Erythroblast (primary cell): Measurements from ENCODE around the gene MOV10L1.
A peak's percentile ranks its signal among the peaks of the same experiment; 100 is the strongest.
"Not testable (repeated sequence)": the region's sequence is repeated elsewhere in the genome, so short reads cannot be mapped to it uniquely, and the experiment has no call there.

Experiments
- DNase-seq, 2 experiments: peaks; one replicate each; lab custom pipeline; 2025; lab: John Stamatoyannopoulos, UW
- GATA1 ChIP-seq: IDR thresholded peaks from 2 replicates; pipeline ENCODE4 v1.6.1; 2011; ENCODE audit warnings: low read depth, mild to moderate bottlenecking, control low read depth, low read length, moderate library complexity
- POLR2A ChIP-seq: IDR thresholded peaks from 2 replicates; pipeline ENCODE4 v1.6.1; 2011; ENCODE audit warnings: mild to moderate bottlenecking, low read length

MOV10L1 gene

GRCh38 chr22:50197000-50197800 lies 107.4 kb downstream of the MOV10L1 start:
- no peak for TF ChIP-seq POLR2A
- TF ChIP-seq GATA1: no peak
- DNase-seq: no peak

GRCh38 chr22:50197856-50198623 lies 108.2 kb downstream of the MOV10L1 start:
- TF ChIP-seq GATA1 (no peak), POLR2A (no peak)
- no peak for DNase-seq

- TF ChIP-seq GATA1 (no peak), POLR2A (no peak)
Measured at GRCh38 chr22:50198624-50199017, 108.8 kb downstream of the MOV10L1 start.

GRCh38 chr22:50199251-50199721 lies 109.5 kb downstream of the MOV10L1 start:
- no peak for DNase-seq
- TF ChIP-seq GATA1 (no peak), POLR2A (no peak)

More at GRCh38 chr22:50198624-50199017, 108.8 kb downstream of the MOV10L1 start:
- no peak for DNase-seq

- TF ChIP-seq POLR2A (no peak), GATA1 (no peak)
- DNase-seq: no peak
Measured at GRCh38 chr22:50199829-50200460, 110.1 kb downstream of the MOV10L1 start.

GRCh38 chr22:50200461-50201190 lies 110.8 kb downstream of the MOV10L1 start, which contains the start of gene SELENOO:
Gene SELENOO, plus strand, starts transcription at chr22:50201011. Its CDS starts 26 bp downstream, at chr22:50201037.
- TF ChIP-seq POLR2A: peak; percentile 58
- no peak for TF ChIP-seq GATA1
- peak; percentile 92 to 96 for DNase-seq

- DNase-seq: peak; percentile 76 to 78
- TF ChIP-seq POLR2A (no peak), GATA1 (no peak)
Measured at GRCh38 chr22:50201191-50202129, 111.7 kb downstream of the MOV10L1 start.

GRCh38 chr22:50202130-50202666 lies 112.4 kb downstream of the MOV10L1 start:
- no peak for DNase-seq
- TF ChIP-seq GATA1: no peak
- no peak for TF ChIP-seq POLR2A

- TF ChIP-seq GATA1 (no peak), POLR2A (no peak)
- no peak for DNase-seq
Measured at GRCh38 chr22:50203288-50203687, 113.5 kb downstream of the MOV10L1 start.

GRCh38 chr22:50204571-50204970 lies 114.8 kb downstream of the MOV10L1 start:
- TF ChIP-seq GATA1 (no peak), POLR2A (no peak)
- no peak for DNase-seq

GRCh38 chr22:50204998-50205397 lies 115.2 kb downstream of the MOV10L1 start:
- not testable (repeated sequence) for DNase-seq

GRCh38 chr22:50205781-50206569 lies 116.2 kb downstream of the MOV10L1 start:
- no peak for TF ChIP-seq POLR2A
- no peak for TF ChIP-seq GATA1
- no peak for DNase-seq
